ENCODE data around the gene THYN1.
A peak's percentile ranks its signal among the peaks of the same experiment; 100 is the strongest.

- TF ChIP-seq TAF1 (IDR thresholded peaks at IDR 0.05; ENCODE audit: borderline replicate concordance, low read depth, low read length), result no peak
- TF ChIP-seq POLR2AphosphoS5 (IDR thresholded peaks at IDR 0.05; ENCODE audit: low read depth, low read length), result peak; percentile 19; the same call in 1 of the 2 replicates
- peak; percentile 55; the same call in 1 of the 2 replicates for TF ChIP-seq POLR2A (IDR thresholded peaks at IDR 0.05; ENCODE audit: low read depth, low read length)
Measured at GRCh38 chr11:134224710-134225664, 28.2 kb downstream of the THYN1 start.
